Right lobe of liver (tissue), 6 donors: ENCODE measurements around the gene SV2B. TPM values are rescaled to one million over a fixed set of nuclear protein-coding genes. Genes with fewer than 3 reads are reported as not detected.
"Not testable (repeated sequence)": the region's sequence is repeated elsewhere in the genome, so short reads cannot be mapped to it uniquely, and the experiment has no call there.

Experiments used
- ATAC-seq, 4 donors: fragments of 200-7000 bp; cut with Tn5 transposase; one replicate each; pipeline ENCODE4 v1.9.1; 2020; ENCODE audit warnings: mild to moderate bottlenecking in 4 of 4, moderate library complexity in 4 of 4
- DNase-seq, 3 donors: peaks; one replicate each; pipeline ENCODE4 v3.0.0-alpha.2; 2020
- H3K27ac ChIP-seq, 3 donors: fragments of 200-600 bp; one replicate each; pipeline ENCODE4 v1.8.0; 2022
- H3K27me3 ChIP-seq, 2 donors: fragments of 200-600 bp; one replicate each; pipeline ENCODE4 v1.8.0; 2022
- H3K36me3 ChIP-seq, 4 donors: fragments of 200-600 bp; sonication (generic) in 1 of 4; one replicate each; pipeline versions ENCODE4 v1.5.1 to v1.8.0; 2017 to 2022; ENCODE audit warnings: control low read depth in 1 of 4
- H3K4me1 ChIP-seq, 4 donors: fragments of 200-600 bp; sonication (generic) in 1 of 4; one replicate each; pipeline versions ENCODE4 v1.5.1 to v1.8.0; 2017 to 2022; ENCODE audit warnings: control low read depth in 1 of 4
- H3K4me3 ChIP-seq, 3 donors: fragments of 200-600 bp; one replicate each; pipeline ENCODE4 v1.8.0; 2022
- H3K9me3 ChIP-seq, 4 donors: fragments of 200-600 bp; sonication (generic) in 1 of 4; one replicate each; pipeline versions ENCODE4 v1.5.1 to v1.8.0; 2017 to 2022; ENCODE audit warnings: control low read depth in 1 of 4
- CTCF ChIP-seq, 4 donors: fragments of 200-600 bp in 3 of 4; fragments of 450-650 bp in 1 of 4; IDR thresholded peaks; one replicate each; pipeline versions ENCODE4 v1.5.1 to v1.8.0; 2016 to 2022; ENCODE audit warnings: antibody characterized with exemption in 4 of 4, mild to moderate bottlenecking in 2 of 4
- POLR2A ChIP-seq: fragments of 450-650 bp; IDR thresholded peaks from one replicate; pipeline ENCODE4 v1.6.1; 2017; ENCODE audit warnings: antibody characterized with exemption, mild to moderate bottlenecking
- WGBS: methylation state at CpG from one replicate; pipeline ENCODE4 v1.1.6; 2018; ENCODE audit warnings: low coverage, low lambda C conversion rate; ENCODE audit not compliant: insufficient coverage; ENCODE audit errors: missing lambda C conversion rate; 5-methylcytosine and 5-hydroxymethylcytosine counted together
- intact Hi-C, 2 donors: fragments of 100-400 bp; cut with DNase I; formaldehyde crosslinking; loops; one replicate each; pipeline versions ENCODE4 v1.11.2 to v1.14.1; 2022
- total RNA-seq, 6 experiments: library from RNA; depleted of rRNA in 2 of 6; stranded (reverse); fragments of >200 nt in 2 of 6; fragmentation: NEBNext Ultra II Directional in 3 of 6; extraction: Animal tissue kit (Norgen Biotek cat#: 25700) in 3 of 6; gene quantifications; one replicate each; pipeline versions ENCODE4 v1.1.0 to v1.2.4, GENCODE V29; 2016 to 2023
- donor health status: DM: no; HTN: yes; CAD: no.
- donor health status: DM: no; HTN: no; CAD: no.
- donor health status: DM: no; HTN: no; CAD: no.
- donor health status: DM: no; HTN: yes; CAD: no.
- donor health status: DM: no; HTN: yes; CAD: no.

Gene SV2B
- total RNA-seq, 6 experiments from 2014 or later = 0.06 to 0.81 (median 0.18) TPM; not detected in 1

GRCh38 chr15:91342097-91342496, 242.0 kb downstream of the SV2B start:
- H3K36me3 ChIP-seq = no peaks in the 10 kb centered on the region
- TF ChIP-seq POLR2A = no peak
- WGBS = 69% methylated on average over 7 of the region's 7 CpGs

GRCh38 chr15:91344912-91345311, 244.9 kb downstream of the SV2B start:
- H3K36me3 ChIP-seq, H3K9me3 ChIP-seq, H3K4me1 ChIP-seq, H3K27ac ChIP-seq, H3K27me3 ChIP-seq, ATAC-seq, intact Hi-C loops, DNase-seq, H3K4me3 ChIP-seq: not testable (repeated sequence)
- 91% methylated on average over 3 of the region's 3 CpGs for WGBS

More at GRCh38 chr15:91342097-91342496, 242.0 kb downstream of the SV2B start:
- Histone ChIP-seq H3K4me1 (no peaks in the 10 kb centered on the region), H3K27me3 (no peaks in the 10 kb centered on the region), H3K4me3 (no peak overlapping the region), H3K27ac (no peak overlapping the region), H3K9me3 (no peaks in the 10 kb centered on the region)
- DNase-seq (no peak), ATAC-seq (no peak)
- intact Hi-C loops = no loop called here

DNA sequence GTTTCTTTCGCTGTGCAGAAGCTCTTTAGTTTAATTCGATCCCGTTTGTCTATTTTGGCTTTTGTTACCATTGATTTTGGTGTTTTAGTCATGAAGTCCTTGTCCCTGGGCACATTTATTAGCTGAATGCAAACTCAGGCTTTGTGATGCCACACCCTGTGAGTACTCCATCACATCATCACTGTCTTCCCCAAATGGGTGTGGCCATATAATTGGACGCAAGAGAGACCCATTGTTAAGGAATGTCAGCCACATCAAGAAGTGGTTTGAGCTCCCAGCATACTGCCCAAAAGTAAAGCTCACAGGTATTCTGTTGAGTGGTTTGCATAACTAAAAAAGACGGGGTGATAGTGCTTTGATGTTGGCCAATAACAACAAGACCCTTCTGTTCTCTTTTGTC, 245.7 kb downstream of the SV2B start:
- intact Hi-C loops = no loop called here
- WGBS = 71% methylated on average over 4 of the region's 5 CpGs
- H3K4me1 ChIP-seq = no peaks in the 10 kb centered on the region
- no peaks in the 10 kb centered on the region for H3K27me3 ChIP-seq
- no peak for DNase-seq
- ATAC-seq = no peak
- H3K4me3 ChIP-seq = no peak overlapping the region
- no peaks in the 10 kb centered on the region for H3K36me3 ChIP-seq
- no peak for TF ChIP-seq CTCF (IDR thresholded peaks at IDR 0.05)
- TF ChIP-seq POLR2A = no peak
- H3K27ac ChIP-seq = no peak overlapping the region
- H3K9me3 ChIP-seq = no peaks in the 10 kb centered on the region

- DNase-seq (no peak), ATAC-seq (no peak)
- no peak overlapping the region for H3K27ac ChIP-seq
- H3K9me3 ChIP-seq = no peaks in the 10 kb centered on the region
- WGBS = 34% methylated on average over 2 of the region's 2 CpGs
- no peak for TF ChIP-seq POLR2A
- no peak for TF ChIP-seq CTCF (IDR thresholded peaks at IDR 0.05)
- intact Hi-C loops = no loop called here
- no peaks in the 10 kb centered on the region for H3K27me3 ChIP-seq
- H3K36me3 ChIP-seq = no peaks in the 10 kb centered on the region
- H3K4me3 ChIP-seq = no peak overlapping the region
- H3K4me1 ChIP-seq = no peaks in the 10 kb centered on the region
These were observed 246.2 kb downstream of the SV2B start for GRCh38 chr15:91346259-91346658.

DNA sequence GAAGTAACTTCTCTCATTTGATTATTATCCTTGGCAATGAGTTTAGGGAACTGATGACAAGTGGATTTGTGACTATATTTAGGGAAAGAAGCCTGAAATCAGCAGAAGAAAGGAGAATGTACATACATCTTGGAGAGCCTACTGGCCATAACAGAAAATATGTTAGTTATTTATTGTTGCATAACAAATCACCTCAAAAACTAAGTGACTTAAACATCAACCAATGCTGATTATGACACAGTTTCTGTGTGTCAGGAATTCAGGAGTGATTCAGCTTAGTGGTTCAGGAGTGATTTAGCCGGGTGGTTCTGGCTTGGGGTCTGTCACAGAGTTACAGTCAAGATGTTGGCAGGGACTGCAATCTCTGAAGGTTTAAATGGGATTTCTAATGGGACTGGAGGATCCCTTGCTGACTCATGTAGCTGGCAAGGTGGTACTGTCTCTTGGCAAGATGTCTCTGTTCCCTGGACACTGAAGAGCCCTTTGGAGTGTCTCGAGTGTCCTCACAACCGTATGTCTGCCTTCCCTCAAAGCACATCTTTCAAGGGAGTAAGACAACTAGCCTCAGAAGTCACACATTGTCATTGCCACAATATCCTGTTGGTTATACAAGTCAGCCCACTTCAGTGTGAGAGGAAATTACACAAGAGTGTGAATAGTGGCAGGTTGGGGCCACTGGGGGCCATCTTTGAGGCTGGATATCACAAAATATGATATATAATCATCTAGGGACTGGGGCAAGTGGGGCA, 248.9 kb downstream of the SV2B start:
- no peak for DNase-seq
- H3K9me3 ChIP-seq = no peaks in the 10 kb centered on the region
- no peak overlapping the region for H3K4me3 ChIP-seq
- no peaks in the 10 kb centered on the region for H3K27me3 ChIP-seq
- no peaks in the 10 kb centered on the region for H3K36me3 ChIP-seq
- WGBS = 10% methylated on average over 2 of the region's 3 CpGs
- H3K4me1 ChIP-seq = no peaks in the 10 kb centered on the region
- no peak for TF ChIP-seq POLR2A
- no peak for TF ChIP-seq CTCF (IDR thresholded peaks at IDR 0.05)
- ATAC-seq = peak in 1 of 4 donors; percentile 27
- H3K27ac ChIP-seq = no peak overlapping the region
- intact Hi-C loops = no loop called here

Other genes with a start within 250 kb of the SV2B start
- 100 to 1,000 TPM; 122 to 232 (median 189) TPM for gene FURIN, start 231.7 kb upstream of the SV2B start, total RNA-seq
- 10 to 100 TPM; 11.5 to 36.5 (median 18.5) TPM for gene FES, start 215.8 kb upstream of the SV2B start, total RNA-seq
- gene MAN2A2, start 197.0 kb upstream of the SV2B start, total RNA-seq = 10 to 100 TPM; 41.4 to 91.6 (median 59.8) TPM
- 10 to 100 TPM in 4 of 6 experiments, 1 to 10 TPM in 2; 8.8 to 17.6 (median 11.5) TPM for gene HDDC3, start 167.7 kb upstream of the SV2B start, total RNA-seq
- gene UNC45A, start 165.0 kb upstream of the SV2B start, total RNA-seq = 10 to 100 TPM; 13.3 to 33.0 (median 25.4) TPM
- 1 to 10 TPM; 4.8 to 7.9 (median 6.6) TPM for gene RCCD1, start 145.4 kb upstream of the SV2B start, total RNA-seq
- 1 to 10 TPM; 1.2 to 8.8 (median 4.3) TPM for gene PRC1, start 105.7 kb upstream of the SV2B start, total RNA-seq
- 1 to 10 TPM; 4.2 to 7.3 (median 6.5) TPM for gene VPS33B, start 77.7 kb upstream of the SV2B start, total RNA-seq